Activated CD8-positive, alpha-beta T cell treated with anti-CD3 and anti-CD28 coated beads for 36 hours (primary cell): Measurements from ENCODE around the gene PLAGL2. TPM values are rescaled to one million over a fixed set of nuclear protein-coding genes. Genes with fewer than 3 reads are reported as not detected.
"Not testable (repeated sequence)": the region's sequence is repeated elsewhere in the genome, so short reads cannot be mapped to it uniquely, and the experiment has no call there.

ENCODE experiments used
- ATAC-seq: fragments of 200-7000 bp; cut with Tn5 transposase; one replicate; pipeline ENCODE4 v1.10.0; 2021; ENCODE audit warnings: mild to moderate bottlenecking, moderate library complexity
- CTCF ChIA-PET: fragments of 350-600 bp; sonication (Branson Sonifier 250); formaldehyde crosslinking; loops from one replicate; lab custom pipeline; 2021; ENCODE audit warnings: antibody characterized with exemption; lab: Charles Lee
- POLR2A ChIA-PET: fragments of 350-600 bp; sonication (Branson Sonifier 250); formaldehyde crosslinking; loops from one replicate; lab custom pipeline; 2021; ENCODE audit warnings: antibody characterized with exemption; lab: Charles Lee
- DNase-seq: peaks from one replicate; pipeline ENCODE4 v3.0.0-alpha.2; 2020
- H3K27ac Mint-ChIP-seq: one replicate; pipeline ENCODE4 v1.8.0; 2021; ENCODE audit warnings: mild to moderate bottlenecking, mixed read lengths
- H3K27me3 Mint-ChIP-seq: one replicate; pipeline ENCODE4 v1.8.0; 2021; ENCODE audit warnings: mixed read lengths
- H3K36me3 Mint-ChIP-seq: one replicate; pipeline ENCODE4 v1.8.0; 2021; ENCODE audit warnings: low read depth, mixed read lengths
- H3K4me1 Mint-ChIP-seq: one replicate; pipeline ENCODE4 v1.8.0; 2021; ENCODE audit warnings: low read depth, mixed read lengths
- H3K4me3 Mint-ChIP-seq: one replicate; pipeline ENCODE4 v1.8.0; 2021; ENCODE audit warnings: mild to moderate bottlenecking, moderate library complexity, mixed read lengths
- H3K9me3 Mint-ChIP-seq: one replicate; pipeline ENCODE4 v1.8.0; 2021; ENCODE audit warnings: mixed read lengths
- intact Hi-C: fragments of 100-400 bp; cut with micrococcal nuclease; formaldehyde crosslinking; loops from one replicate; pipeline ENCODE4 v1.10.0; 2022
- total RNA-seq, 2 experiments: library from RNA; stranded (reverse); gene quantifications; one replicate each; pipeline ENCODE4 v1.2.3, GENCODE V29; 2021
- TF ChIP-seq, protein P1 (sequence below): fragments of 200-600 bp; IDR thresholded peaks from one replicate; pipeline ENCODE4 v1.8.0; 2022; ENCODE audit warnings: antibody characterized with exemption, mild to moderate bottlenecking

The PLAGL2 gene
- total RNA-seq, 2 experiments from 2014 or later: 70.6 to 71.5 TPM

DNA sequence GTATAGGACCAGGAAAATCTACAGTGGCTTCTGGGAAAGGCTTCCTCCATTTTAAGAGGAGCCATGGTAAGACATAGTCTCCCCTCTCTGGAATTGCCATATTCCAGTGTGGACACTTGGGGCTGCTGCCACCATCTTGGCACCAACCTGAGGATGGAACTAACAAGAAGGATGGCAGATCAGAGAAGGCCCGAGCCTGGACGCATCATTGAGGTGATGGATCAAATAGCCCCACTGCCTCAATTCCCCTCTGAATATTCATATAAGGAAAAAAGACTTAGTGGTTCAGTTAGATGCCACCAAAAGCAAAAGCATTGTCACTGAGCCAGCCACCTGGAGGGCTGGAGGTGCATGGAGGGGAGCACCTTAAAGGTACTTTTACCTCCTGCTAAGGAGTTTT, 25.9 kb downstream of the PLAGL2 start:
- Mint-ChIP-seq H3K27me3 (no peaks in the 10 kb centered on the region), H3K4me3 (no peak overlapping the region), H3K36me3 (no peaks in the 10 kb centered on the region), H3K9me3 (no peaks in the 10 kb centered on the region), H3K4me1 (peaks cover 2% of the 10 kb centered on the region), H3K27ac (no peak overlapping the region)
- CTCF ChIA-PET: no interaction called here
- intact Hi-C loops: no loop called here
- POLR2A ChIA-PET: interaction anchor here (1.0 kb wide), 1 partner anchor 72 kb away, joined by 4 read pairs; no protein-coding TSS in a partner anchor
- DNase-seq: no peak
- TF ChIP-seq, protein P1, sequence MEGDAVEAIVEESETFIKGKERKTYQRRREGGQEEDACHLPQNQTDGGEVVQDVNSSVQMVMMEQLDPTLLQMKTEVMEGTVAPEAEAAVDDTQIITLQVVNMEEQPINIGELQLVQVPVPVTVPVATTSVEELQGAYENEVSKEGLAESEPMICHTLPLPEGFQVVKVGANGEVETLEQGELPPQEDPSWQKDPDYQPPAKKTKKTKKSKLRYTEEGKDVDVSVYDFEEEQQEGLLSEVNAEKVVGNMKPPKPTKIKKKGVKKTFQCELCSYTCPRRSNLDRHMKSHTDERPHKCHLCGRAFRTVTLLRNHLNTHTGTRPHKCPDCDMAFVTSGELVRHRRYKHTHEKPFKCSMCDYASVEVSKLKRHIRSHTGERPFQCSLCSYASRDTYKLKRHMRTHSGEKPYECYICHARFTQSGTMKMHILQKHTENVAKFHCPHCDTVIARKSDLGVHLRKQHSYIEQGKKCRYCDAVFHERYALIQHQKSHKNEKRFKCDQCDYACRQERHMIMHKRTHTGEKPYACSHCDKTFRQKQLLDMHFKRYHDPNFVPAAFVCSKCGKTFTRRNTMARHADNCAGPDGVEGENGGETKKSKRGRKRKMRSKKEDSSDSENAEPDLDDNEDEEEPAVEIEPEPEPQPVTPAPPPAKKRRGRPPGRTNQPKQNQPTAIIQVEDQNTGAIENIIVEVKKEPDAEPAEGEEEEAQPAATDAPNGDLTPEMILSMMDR: no peak
- no peak for ATAC-seq

DNA sequence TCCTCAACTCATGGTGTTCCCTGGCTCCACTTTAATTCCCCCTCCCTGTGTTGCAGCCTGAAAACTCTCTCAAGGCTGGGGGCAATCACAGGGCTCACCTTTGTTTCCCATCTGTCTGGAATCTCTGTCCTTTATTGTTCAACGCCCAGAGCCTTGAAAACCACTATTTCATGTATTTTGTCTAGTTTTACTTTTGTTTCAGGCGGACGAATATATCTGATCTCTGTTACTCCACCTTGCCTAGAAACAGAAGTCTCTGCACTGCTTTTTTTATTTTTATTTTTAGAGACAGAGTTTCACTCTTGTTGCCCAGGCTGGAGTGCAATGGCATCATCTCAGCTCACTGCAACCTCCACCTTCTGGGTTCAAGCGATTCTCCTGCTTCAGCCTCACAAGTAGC, 27.6 kb downstream of the PLAGL2 start:
- intact Hi-C loops: no loop called here
- Mint-ChIP-seq H3K27me3 (no peaks in the 10 kb centered on the region), H3K27ac (no peak overlapping the region), H3K4me1 (peaks cover 2% of the 10 kb centered on the region), H3K4me3 (no peak overlapping the region), H3K9me3 (no peaks in the 10 kb centered on the region), H3K36me3 (no peaks in the 10 kb centered on the region)
- POLR2A ChIA-PET: no interaction called here
- no peak for DNase-seq
- TF ChIP-seq, protein P1: no peak
- no peak for ATAC-seq
- CTCF ChIA-PET: interaction anchor here (0.6 kb wide), 1 partner anchor 19 kb away, joined by 3 read pairs; no protein-coding TSS in a partner anchor

DNA sequence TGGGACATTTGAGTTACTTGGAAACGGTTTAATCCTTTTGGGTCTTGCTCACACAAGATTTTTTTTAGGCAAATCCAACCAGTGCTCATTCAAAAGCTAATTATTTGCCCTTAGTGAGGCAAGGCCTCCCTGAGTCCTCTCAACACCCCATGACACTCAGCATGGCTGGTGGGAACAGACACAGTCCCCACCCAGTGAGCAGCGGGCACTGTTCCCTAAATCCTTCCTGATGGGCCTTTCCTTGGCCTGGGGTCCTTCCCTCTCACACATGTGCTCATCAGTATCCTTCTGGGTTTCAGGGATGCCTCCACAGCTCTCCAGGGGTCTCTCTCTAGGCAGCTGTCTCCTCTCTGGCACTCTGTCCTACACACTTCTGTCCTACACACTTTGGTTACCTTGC, 28.0 kb downstream of the PLAGL2 start:
- Mint-ChIP-seq H3K36me3 (no peaks in the 10 kb centered on the region), H3K4me1 (peaks cover 2% of the 10 kb centered on the region), H3K27me3 (no peaks in the 10 kb centered on the region), H3K9me3 (no peaks in the 10 kb centered on the region), H3K4me3 (no peak overlapping the region), H3K27ac (no peak overlapping the region)
- DNase-seq (no peak), ATAC-seq (no peak)
- POLR2A ChIA-PET: no interaction called here
- CTCF ChIA-PET: interaction anchor here (0.6 kb wide), 1 partner anchor 19 kb away, joined by 3 read pairs; no protein-coding TSS in a partner anchor
- intact Hi-C loops: no loop called here
- TF ChIP-seq, protein P1: no peak

DNA sequence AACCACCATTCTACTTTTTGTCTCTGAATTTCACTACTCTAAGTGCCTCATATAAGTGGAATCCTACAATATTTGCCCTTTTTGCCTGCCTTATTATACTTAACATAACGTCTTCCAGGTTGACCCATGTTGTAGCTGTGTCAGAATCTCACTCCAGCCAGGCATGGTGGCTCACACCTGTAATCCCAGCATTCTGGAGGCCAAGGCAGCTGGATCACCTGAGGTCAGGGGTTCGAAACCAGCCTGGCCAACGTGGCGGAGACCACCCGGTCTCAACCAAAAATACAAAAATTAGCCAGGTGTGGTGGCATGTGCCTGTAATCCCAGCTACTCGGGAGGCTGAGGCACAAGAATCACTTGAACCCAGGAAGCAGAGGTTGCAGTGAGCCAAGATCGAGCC, 29.8 kb downstream of the PLAGL2 start:
- ATAC-seq, H3K27me3 Mint-ChIP-seq, DNase-seq, H3K4me3 Mint-ChIP-seq, CTCF ChIA-PET, intact Hi-C loops, H3K36me3 Mint-ChIP-seq, H3K27ac Mint-ChIP-seq, H3K9me3 Mint-ChIP-seq, H3K4me1 Mint-ChIP-seq: not testable (repeated sequence)
- POLR2A ChIA-PET: interaction anchor here (0.6 kb wide), 1 partner anchor 195 kb away, joined by 3 read pairs; no protein-coding TSS in a partner anchor

DNA sequence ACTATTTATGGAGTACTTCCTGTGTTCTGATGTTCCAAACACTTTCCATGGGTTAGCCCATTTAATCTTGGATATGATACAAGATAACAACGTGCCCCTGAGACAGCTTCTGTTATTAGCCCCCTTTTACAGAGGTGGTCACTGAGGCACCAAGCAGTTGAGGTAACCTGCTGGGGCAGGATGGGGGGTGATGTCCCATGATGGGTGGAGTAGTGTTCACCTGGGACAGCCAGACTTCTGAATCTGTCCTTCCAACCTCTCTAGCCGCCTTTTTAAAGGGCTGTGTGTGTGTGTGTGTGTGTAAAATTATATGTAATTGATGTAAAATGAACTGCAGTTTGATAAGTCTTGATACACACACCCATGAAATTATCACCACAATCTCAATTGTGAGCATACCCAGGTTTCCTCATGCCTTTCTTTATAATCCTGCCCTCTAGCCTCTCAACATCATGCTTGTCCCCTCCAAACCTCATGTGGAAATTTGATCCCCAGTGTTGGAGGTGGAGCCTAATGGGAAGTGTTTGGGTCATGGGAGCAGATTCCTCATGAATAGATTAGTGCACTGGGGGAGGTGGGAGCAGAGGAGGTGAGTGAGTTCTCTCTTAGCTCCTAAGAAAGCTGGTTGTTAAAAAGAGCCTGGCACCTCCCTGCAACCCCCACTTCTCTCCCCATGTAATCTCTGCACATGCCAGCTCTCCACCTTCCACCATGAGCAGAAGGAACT, 39.2 kb downstream of the PLAGL2 start:
- H3K27ac Mint-ChIP-seq: no peak overlapping the region
- H3K4me1 Mint-ChIP-seq: no peaks in the 10 kb centered on the region
- H3K4me3 Mint-ChIP-seq: no peak overlapping the region
- TF ChIP-seq, protein P1: no peak
- intact Hi-C loops: no loop called here
- DNase-seq (no peak), ATAC-seq (no peak)
- POLR2A ChIA-PET: no interaction called here
- CTCF ChIA-PET: no interaction called here
- no peaks in the 10 kb centered on the region for H3K9me3 Mint-ChIP-seq
- H3K27me3 Mint-ChIP-seq: no peaks in the 10 kb centered on the region
- H3K36me3 Mint-ChIP-seq: peaks cover 25% of the 10 kb centered on the region
